Measurements from ENCODE around the gene EGFR.
A peak's percentile ranks its signal among the peaks of the same experiment; 100 is the strongest.
"Not testable (repeated sequence)": the region's sequence is repeated elsewhere in the genome, so short reads cannot be mapped to it uniquely, and the experiment has no call there.

The EGFR gene

GRCh38 chr7:55030314-55030713 is 11.5 kb downstream of the EGFR start:
- no peak for TF ChIP-seq ZFX (IDR thresholded peaks at IDR 0.05)
- no peak for TF ChIP-seq CTCF (conservative IDR thresholded peaks at IDR 0.05)
- H3K27ac ChIP-seq = no peak overlapping the region

- H3K27ac ChIP-seq = no peak overlapping the region
- no peak for TF ChIP-seq ZFX (IDR thresholded peaks at IDR 0.05)
- no peak for TF ChIP-seq CTCF (conservative IDR thresholded peaks at IDR 0.05)
Measured at GRCh38 chr7:55031075-55031474, 12.3 kb downstream of the EGFR start.

- TF ChIP-seq CTCF (conservative IDR thresholded peaks at IDR 0.05) (no peak), ZFX (IDR thresholded peaks at IDR 0.05) (no peak)
- no peak overlapping the region for H3K27ac ChIP-seq
Measured at GRCh38 chr7:55032069-55032699, 13.4 kb downstream of the EGFR start.

- TF ChIP-seq ZFX (IDR thresholded peaks at IDR 0.05) (no peak), CTCF (conservative IDR thresholded peaks at IDR 0.05) (no peak)
- H3K27ac ChIP-seq = peak overlapping the region; percentile 35
Measured at GRCh38 chr7:55033236-55033846, 14.5 kb downstream of the EGFR start.

- H3K27ac ChIP-seq = no peak overlapping the region
- no peak for TF ChIP-seq CTCF (conservative IDR thresholded peaks at IDR 0.05)
- no peak for TF ChIP-seq ZFX (IDR thresholded peaks at IDR 0.05)
Measured at GRCh38 chr7:55034776-55035175, 16.0 kb downstream of the EGFR start.

- H3K27ac ChIP-seq = not testable (repeated sequence)
Measured at GRCh38 chr7:55035410-55035809, 16.6 kb downstream of the EGFR start.

- TF ChIP-seq ZFX (IDR thresholded peaks at IDR 0.05) (no peak), CTCF (conservative IDR thresholded peaks at IDR 0.05) (no peak)
- no peak overlapping the region; the same call in 1 of the 2 replicates for H3K27ac ChIP-seq
Measured at GRCh38 chr7:55036950-55037736, 18.3 kb downstream of the EGFR start.

Data from C4-2B (cell line).